Smooth muscle cell (in vitro differentiated cells): ENCODE data around the gene TPD52L1. TPM values are rescaled to one million over a fixed set of nuclear protein-coding genes. Genes with fewer than 3 reads are reported as not detected.
A peak's percentile ranks its signal among the peaks of the same experiment; 100 is the strongest.

Experiments
- DNase-seq: peaks from one replicate; lab custom pipeline; 2025; ENCODE audit not compliant: unreplicated experiment; lab: John Stamatoyannopoulos, UW
- H2AFZ ChIP-seq: fragments of 200-600 bp; sonication (generic); 2 replicates; pipeline ENCODE4 v1.6.0; 2016; ENCODE audit warnings: antibody characterized with exemption, low read depth, mild to moderate bottlenecking
- H3F3A ChIP-seq: fragments of 200-600 bp; sonication (generic); 2 replicates; pipeline ENCODE4 v1.6.0; 2017; ENCODE audit warnings: antibody characterized with exemption, low read depth
- H3K27ac ChIP-seq: fragments of 200-600 bp; sonication (generic); 2 replicates; pipeline ENCODE4 v1.5.1; 2016; ENCODE audit warnings: low read depth, mild to moderate bottlenecking
- H3K27me3 ChIP-seq: fragments of 200-600 bp; sonication (generic); 2 replicates; pipeline ENCODE4 v1.6.1; 2016; ENCODE audit warnings: low read depth, mild to moderate bottlenecking
- H3K36me3 ChIP-seq: fragments of 200-600 bp; sonication (generic); 2 replicates; pipeline ENCODE4 v1.5.1; 2016; ENCODE audit warnings: low read depth
- H3K4me1 ChIP-seq: fragments of 200-600 bp; sonication (generic); 2 replicates; pipeline ENCODE4 v1.5.1; 2016; ENCODE audit warnings: low read depth
- H3K4me2 ChIP-seq: fragments of 200-600 bp; sonication (generic); 2 replicates; pipeline ENCODE4 v1.6.0; 2016; ENCODE audit warnings: mild to moderate bottlenecking
- H3K4me3 ChIP-seq: fragments of 200-600 bp; sonication (generic); 2 replicates; pipeline ENCODE4 v1.5.1; 2016; ENCODE audit warnings: mild to moderate bottlenecking
- H3K79me2 ChIP-seq: fragments of 200-600 bp; sonication (generic); 2 replicates; pipeline ENCODE4 v1.6.0; 2016; ENCODE audit warnings: low read depth, mild to moderate bottlenecking
- H3K9ac ChIP-seq: fragments of 200-600 bp; sonication (generic); 2 replicates; pipeline ENCODE4 v1.6.0; 2016; ENCODE audit warnings: low read depth
- H3K9me3 ChIP-seq: fragments of 200-600 bp; sonication (generic); replicated peaks from 2 replicates; pipeline ENCODE4 v1.5.1; 2016; ENCODE audit warnings: low read depth
- H4K20me1 ChIP-seq: fragments of 200-600 bp; sonication (generic); 2 replicates; pipeline ENCODE4 v1.6.0; 2016; ENCODE audit warnings: low read depth
- CTCF ChIP-seq: fragments of 200-600 bp; sonication (generic); IDR thresholded peaks from 2 replicates; pipeline ENCODE4 v1.5.1; 2017; ENCODE audit warnings: borderline replicate concordance, mild to moderate bottlenecking, antibody characterized with exemption; ENCODE audit not compliant: insufficient read depth, poor library complexity, severe bottlenecking
- WGBS: methylation state at CpG from one replicate; pipeline ENCODE4 v1.1.7; 2016; ENCODE audit warnings: low lambda C conversion rate; 5-methylcytosine and 5-hydroxymethylcytosine counted together
- polyA plus RNA-seq: library from polyadenylated mRNA; unstranded; fragments of >200 nt; fragmentation: Nextera tagmentation; extraction: Ambion mirVana; gene quantifications from 2 replicates; pipeline ENCODE4 v1.2.1, GENCODE V29; 2016
- total RNA-seq: library from RNA; depleted of rRNA; stranded (reverse); fragments of >200 nt; gene quantifications from 2 replicates; pipeline ENCODE4 v1.2.3, GENCODE V29; 2014

Gene TPD52L1
- total and polyA plus RNA-seq, 2 experiments from 2014 or later, result 15.3 to 65.8 TPM

GRCh38 chr6:125307150-125307838, 153.7 kb downstream of the TPD52L1 start:
- DNase-seq, result no peak
- Histone ChIP-seq H3K9me3 (no peaks in the 10 kb centered on the region), H3K4me2 (no peak overlapping the region), H2AFZ (no peak overlapping the region), H3K27ac (peak overlapping the region; percentile 12), H3K9ac (no peak overlapping the region), H3K4me3 (no peak overlapping the region), H3K36me3 (no peaks in the 10 kb centered on the region), H4K20me1 (no peaks in the 10 kb centered on the region), H3K79me2 (no peaks in the 10 kb centered on the region), H3K27me3 (no peaks in the 10 kb centered on the region), H3K4me1 (no peaks in the 10 kb centered on the region), H3F3A (peaks cover 5% of the 10 kb centered on the region)
- TF ChIP-seq CTCF, result no peak
- 79% methylated on average over 6 of the region's 6 CpGs for WGBS

- WGBS, result 63% methylated on average over 6 of the region's 6 CpGs
- no peaks in the 10 kb centered on the region for H3K9me3 ChIP-seq
- H3K9ac ChIP-seq, result no peak overlapping the region
- no peak for DNase-seq
- H3K4me1 ChIP-seq, result no peaks in the 10 kb centered on the region
- H3K4me3 ChIP-seq, result no peak overlapping the region
- no peak for TF ChIP-seq CTCF
- H3K27ac ChIP-seq, result no peak overlapping the region
- H2AFZ ChIP-seq, result no peak overlapping the region
- no peaks in the 10 kb centered on the region for H3K27me3 ChIP-seq
- H3K36me3 ChIP-seq, result no peaks in the 10 kb centered on the region
- no peaks in the 10 kb centered on the region for H3K79me2 ChIP-seq
- no peaks in the 10 kb centered on the region for H3F3A ChIP-seq
- no peaks in the 10 kb centered on the region for H4K20me1 ChIP-seq
- no peak overlapping the region for H3K4me2 ChIP-seq
Measured at GRCh38 chr6:125307964-125308615, 154.5 kb downstream of the TPD52L1 start.

GRCh38 chr6:125310994-125311649, 157.5 kb downstream of the TPD52L1 start:
- Histone ChIP-seq H3K27me3 (no peaks in the 10 kb centered on the region), H3K36me3 (no peaks in the 10 kb centered on the region), H3K4me1 (no peaks in the 10 kb centered on the region), H3K4me2 (no peak overlapping the region), H2AFZ (no peak overlapping the region), H3K79me2 (no peaks in the 10 kb centered on the region), H3K9ac (no peak overlapping the region), H3K4me3 (no peak overlapping the region), H3K9me3 (no peaks in the 10 kb centered on the region), H3F3A (no peaks in the 10 kb centered on the region), H4K20me1 (no peaks in the 10 kb centered on the region), H3K27ac (no peak overlapping the region)
- peak; percentile 85 for TF ChIP-seq CTCF
- no peak for DNase-seq
- WGBS, result 50% methylated on average over 7 of the region's 7 CpGs
